Vagina (tissue), 1 donor: ENCODE measurements around the gene HHLA2. TPM values are rescaled to one million over a fixed set of nuclear protein-coding genes. Genes with fewer than 3 reads are reported as not detected.

Experiments
- total RNA-seq: library from RNA; depleted of rRNA; stranded (reverse); fragments of >200 nt; gene quantifications from one replicate; pipeline ENCODE4 v1.2.3, GENCODE V29; 2016

HHLA2 gene
- total RNA-seq, 1 donor from 2014 or later: not detected

Other genes with a start within 250 kb of the HHLA2 start
- 51.3 TPM for gene CD47, start 205.5 kb upstream of the HHLA2 start, total RNA-seq
- 44.9 TPM for gene IFT57, start 74.1 kb upstream of the HHLA2 start, total RNA-seq
- not detected for gene MYH15, start 214.0 kb downstream of the HHLA2 start, total RNA-seq